Dermis microvascular lymphatic vessel endothelial cell (primary cell): ENCODE measurements around the gene MORC1. TPM values are rescaled to one million over a fixed set of nuclear protein-coding genes. Genes with fewer than 3 reads are reported as not detected.

ENCODE experiments used
- DNase-seq, 2 donors: peaks; one replicate each; pipeline versions ENCODE4 v3.0.0 to v3.0.0-alpha.2; 2010; ENCODE audit warnings: low read depth in 2 of 2
- total RNA-seq: library from RNA; depleted of rRNA; stranded (reverse); fragments of >200 nt; gene quantifications from 2 replicates; pipeline ENCODE4 v1.2.1, GENCODE V29; 2014

The MORC1 gene
- total RNA-seq, 1 donor from 2014 or later: not detected

DNA sequence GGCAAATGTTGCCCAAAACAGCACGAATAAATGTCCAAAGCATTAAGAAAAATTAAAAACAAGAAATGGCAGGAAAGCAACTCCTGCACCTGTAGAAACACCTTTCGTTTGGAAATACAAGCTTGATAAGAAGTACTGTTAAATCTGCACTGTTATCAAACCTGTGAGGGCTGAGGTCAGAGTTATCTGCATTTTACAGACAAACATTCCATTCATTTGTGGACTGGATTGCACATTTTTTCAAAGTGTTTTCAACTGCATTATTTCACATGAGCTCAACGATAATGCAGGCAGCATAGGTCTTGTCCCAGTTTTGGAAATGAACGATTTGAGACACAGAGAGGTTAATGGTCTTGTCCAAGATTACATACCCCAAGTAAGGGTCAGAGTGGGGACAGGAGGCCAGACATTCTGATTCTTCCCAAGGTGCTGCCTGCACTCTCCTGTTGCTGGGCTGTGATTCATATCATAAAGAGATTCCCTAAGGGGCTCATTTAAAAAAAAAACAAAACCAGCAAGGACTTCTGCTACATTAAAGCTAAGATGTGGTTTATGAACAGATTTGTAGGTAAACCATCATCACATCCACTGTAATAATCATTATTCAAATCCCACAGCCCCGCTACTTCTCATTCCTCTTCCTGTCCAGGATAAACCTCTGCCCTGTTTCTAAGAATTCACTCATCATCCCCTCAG, 177.2 kb downstream of the MORC1 start:
- no peak for DNase-seq

DNA sequence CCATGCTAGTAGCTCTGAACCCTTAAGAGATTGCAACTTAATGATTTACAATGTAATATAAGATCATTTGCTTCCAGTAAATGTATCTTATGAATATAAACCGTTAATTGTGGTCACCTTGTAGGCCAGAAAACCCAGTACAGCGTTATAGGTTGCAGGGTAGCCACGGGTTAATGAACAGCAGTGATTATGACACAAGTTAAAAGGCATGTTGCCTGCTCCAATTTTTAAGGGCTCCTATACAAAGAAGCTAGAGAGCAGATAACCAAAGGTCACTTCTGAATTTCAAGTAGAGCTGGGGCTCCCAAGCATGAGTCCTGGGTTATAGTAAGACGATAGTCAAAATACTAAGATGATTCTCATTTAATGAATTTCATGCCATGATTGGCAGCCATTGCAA, 177.8 kb downstream of the MORC1 start:
- DNase-seq: no peak

DNA sequence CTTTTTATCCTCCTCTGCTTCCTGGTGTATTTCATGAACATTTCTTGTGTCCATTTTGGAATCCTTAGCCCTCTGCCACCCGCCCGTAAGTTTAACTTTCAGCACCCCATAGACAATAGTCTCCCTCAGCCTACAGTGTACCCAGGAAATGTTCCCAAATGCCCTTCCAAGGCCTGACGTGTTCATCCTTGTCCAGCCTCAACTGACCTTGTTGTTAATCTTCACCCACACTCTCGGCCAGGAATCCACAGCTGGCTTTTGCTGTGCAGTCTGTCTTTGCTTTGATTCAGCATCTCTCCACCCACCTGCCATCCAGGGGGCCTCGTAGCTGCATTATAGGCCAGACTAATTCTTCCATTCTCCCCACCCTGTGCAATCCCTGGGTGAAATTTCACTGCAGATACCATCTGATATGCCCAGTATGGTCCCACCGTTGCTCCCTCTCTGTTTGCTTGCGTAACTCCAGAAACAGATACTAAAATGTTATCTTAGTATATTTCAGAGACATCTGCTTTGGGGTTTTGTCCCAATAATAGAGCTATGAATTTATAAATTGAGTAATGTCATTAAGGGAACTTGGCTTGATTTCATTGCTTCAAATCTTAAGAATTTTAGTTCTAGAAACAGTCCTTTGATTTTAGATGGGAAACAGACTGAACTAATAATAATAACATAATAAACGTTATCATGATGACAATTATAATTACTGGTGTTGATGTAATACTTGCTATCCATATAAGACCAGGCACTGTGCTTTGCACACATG, 180.8 kb downstream of the MORC1 start:
- DNase-seq: no peak

DNA sequence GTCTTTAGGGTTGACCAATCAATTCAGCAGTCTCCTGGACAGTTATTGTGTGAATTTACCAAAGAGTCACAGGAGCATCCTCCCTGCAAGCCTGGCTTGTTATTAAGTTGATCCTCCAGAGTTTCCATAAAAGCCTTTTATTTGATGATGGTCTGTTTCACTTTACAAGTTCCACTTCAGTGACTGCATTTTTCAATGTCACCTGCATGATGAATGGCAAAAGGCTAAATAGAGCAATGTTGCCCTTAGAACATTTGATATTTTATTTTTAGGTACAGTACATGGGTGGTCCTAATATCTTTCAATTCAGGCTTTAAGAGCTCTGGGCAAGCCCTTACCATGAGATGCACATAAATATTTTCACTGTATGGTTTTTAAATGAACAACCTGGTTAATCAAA, 186.9 kb downstream of the MORC1 start:
- no peak for DNase-seq

DNA sequence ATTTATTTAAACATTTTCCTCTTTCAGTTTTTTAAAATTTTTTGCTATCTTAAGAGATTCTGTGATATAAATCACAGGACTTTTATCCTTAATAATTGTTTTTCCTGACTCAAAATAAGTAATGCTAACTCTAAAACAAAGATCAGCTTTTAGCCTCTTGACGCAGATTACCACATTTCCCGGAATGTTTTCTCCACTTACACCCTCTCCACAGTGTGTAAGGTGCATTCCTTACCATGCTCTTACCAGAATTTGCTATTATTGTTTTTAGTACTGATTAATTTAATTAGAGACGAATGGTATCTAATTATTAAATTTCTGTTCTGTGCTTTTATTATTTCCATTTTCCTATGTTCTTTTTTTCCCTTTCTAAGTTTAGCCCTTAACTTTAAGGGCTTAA, 199.1 kb downstream of the MORC1 start:
- no peak for DNase-seq

DNA sequence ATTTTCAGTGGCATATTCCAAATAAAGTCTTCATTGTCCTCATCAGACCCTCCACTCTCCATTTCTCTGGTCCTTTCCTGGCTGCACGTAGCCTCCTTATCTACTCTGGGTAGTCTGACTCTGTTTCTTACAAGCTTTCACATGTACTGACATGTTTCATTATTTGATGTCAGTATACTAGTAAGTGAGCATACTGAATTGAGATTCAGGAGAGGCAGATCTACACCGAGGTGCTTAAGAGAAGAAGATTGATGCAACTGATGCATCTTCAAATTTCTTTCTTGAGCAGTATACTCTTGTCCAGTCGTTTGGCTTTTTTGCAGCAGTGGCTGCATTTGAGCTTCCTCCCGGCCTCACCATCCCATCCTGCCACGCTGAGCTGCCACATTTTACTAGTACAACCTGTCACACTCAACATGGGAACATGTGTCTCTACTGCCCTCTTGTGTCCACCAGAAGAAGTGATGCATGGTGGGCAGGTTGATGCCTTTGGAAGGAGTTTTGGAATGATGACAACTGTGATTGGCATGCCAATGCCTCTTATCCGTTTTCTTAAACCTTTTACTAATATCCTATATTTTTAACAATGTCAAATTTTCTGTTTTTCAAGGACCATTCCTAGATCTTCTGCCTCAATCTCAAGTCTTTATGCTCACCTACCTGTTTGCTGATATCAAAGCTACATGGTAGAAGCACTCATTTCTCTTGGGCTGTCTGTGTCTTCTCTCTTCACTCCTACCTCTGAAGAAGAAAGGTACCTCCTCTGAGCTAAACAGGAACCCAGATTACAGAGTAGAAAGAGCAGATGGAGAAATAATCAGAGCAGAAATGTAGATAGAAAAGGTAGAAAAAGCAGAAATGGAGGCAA, 202.9 kb downstream of the MORC1 start:
- DNase-seq: peak; percentile 60 to 74

DNA sequence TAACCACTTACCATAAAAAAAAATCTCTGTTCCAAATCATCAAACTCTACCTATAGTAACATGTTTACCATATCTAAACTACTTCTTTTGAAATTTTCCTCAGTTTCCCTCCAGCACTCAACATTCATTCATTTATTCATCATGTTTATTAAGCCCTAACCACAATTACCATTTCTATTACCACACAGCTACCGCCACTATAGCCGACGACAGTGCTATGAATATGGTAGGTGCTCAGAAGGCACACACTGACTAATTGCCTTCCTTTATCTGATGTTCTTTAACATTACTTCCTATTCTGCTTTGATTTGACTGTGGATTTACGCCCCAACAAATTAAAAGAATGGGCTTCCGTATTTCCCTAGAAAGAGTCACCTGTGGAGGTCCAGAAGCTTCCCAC, 208.1 kb downstream of the MORC1 start:
- DNase-seq: no peak

Other genes starting within 250 kb of the MORC1 start
- not detected in 2 replicates for gene GUCA1C, start 164.3 kb downstream of the MORC1 start, total RNA-seq
- not detected in 2 replicates for gene C3orf85, start 18.6 kb upstream of the MORC1 start, total RNA-seq
- not detected in 2 replicates for gene DPPA2, start 198.4 kb upstream of the MORC1 start, total RNA-seq
- gene DPPA4, start 219.4 kb upstream of the MORC1 start, total RNA-seq: not detected in 2 replicates